K562 (cell line): ENCODE measurements around the gene MANF. TPM values are rescaled to one million over a fixed set of nuclear protein-coding genes. Genes with fewer than 3 reads are reported as not detected.

ENCODE experiments used
- ATAC-seq: fragments of 200-7000 bp; cut with Tn5 transposase; 3 replicates; pipeline ENCODE4 v1.9.1; 2020; ENCODE audit warnings: moderate library complexity
- BruUV-seq: library from RNA; stranded (reverse); fragments of 400-500 nt; replicated peaks from 2 replicates; lab custom pipeline; 2021; lab: Mats Ljungman, UMichigan
- CTCF ChIA-PET: fragments of 300-600 bp; formaldehyde crosslinking; extraction: SDS; loops from one replicate; lab custom pipeline; 2021; ENCODE audit warnings: low intra/inter-chr PET ratio; lab: Yijun Ruan, JAX
- POLR2A ChIA-PET: fragments of 300-600, 350-650 bp; sonication (Branson Sonifier 250); formaldehyde crosslinking; extraction: SDS; loops from one replicate; lab custom pipeline; 2021; ENCODE audit warnings: antibody characterized with exemption, inconsistent platforms; lab: Yijun Ruan, JAX
- DNase-seq, 4 experiments: peaks; one replicate each; pipeline versions ENCODE4 v3.0.0 to v3.0.0-alpha.2; 2011 to 2018; ENCODE audit warnings: low spot score in 3 of 4, mixed read lengths in 3 of 4; ENCODE audit errors: extremely low read depth in 1 of 4
- FAIRE-seq: peaks from 2 replicates; lab custom pipeline; 2011; peaks lifted over from hg19 to GRCh38; lab: Jason Lieb, UNC
- H2AFZ ChIP-seq: 2 replicates; pipeline ENCODE4 v1.6.0; 2011; ENCODE audit warnings: low read depth, low read length, control low read depth, inconsistent platforms
- H3K27ac ChIP-seq: fragments of 200-600 bp; 3 replicates; pipeline ENCODE4 v1.8.0; 2011; ENCODE audit warnings: low read depth, mild to moderate bottlenecking, control low read depth, inconsistent platforms, low read length, moderate library complexity, mixed read lengths; ENCODE audit errors: extremely low read depth
- H3K27me3 ChIP-seq, 2 experiments: fragments of 300-600 bp in 1 of 2; 2 replicates in 1 of 2; 3 replicates in 1 of 2; pipeline versions ENCODE4 v1.6.0 to v1.8.0; 2011; ENCODE audit warnings: inconsistent platforms in 2 of 2, low read length in 2 of 2, mild to moderate bottlenecking in 1 of 2, mixed read lengths in 1 of 2, moderate library complexity in 1 of 2; ENCODE audit not compliant: control insufficient read depth in 2 of 2, insufficient read depth in 2 of 2
- H3K36me3 ChIP-seq: fragments of 300-600 bp; 3 replicates; pipeline ENCODE4 v1.8.0; 2011; ENCODE audit warnings: mild to moderate bottlenecking, low read length, inconsistent platforms; ENCODE audit not compliant: control insufficient read depth, insufficient read depth
- H3K4me1 ChIP-seq, 2 experiments: fragments of 200-600 bp in 1 of 2; replicated peaks in 1 of 2; 2 replicates in 1 of 2; 3 replicates in 1 of 2; pipeline versions ENCODE4 v1.5.1 to v1.8.0; 2011; ENCODE audit warnings: inconsistent platforms in 2 of 2, low read length in 2 of 2, mild to moderate bottlenecking in 1 of 2, mixed read lengths in 1 of 2, moderate library complexity in 1 of 2; ENCODE audit not compliant: control insufficient read depth in 2 of 2, insufficient read depth in 2 of 2
- H3K4me2 ChIP-seq: 2 replicates; pipeline ENCODE4 v1.6.1; 2011; ENCODE audit warnings: low read length, control low read depth, inconsistent platforms, mixed read lengths; ENCODE audit not compliant: insufficient read depth
- H3K4me3 ChIP-seq: fragments of 200-600 bp; sonication (generic), shearing (Covaris generic); 2 replicates; pipeline ENCODE4 v1.5.1; 2016; ENCODE audit warnings: control low read depth, inconsistent platforms
- H3K79me2 ChIP-seq: fragments of 200-600 bp; 3 replicates; pipeline ENCODE4 v1.8.0; 2011; ENCODE audit warnings: low read length, inconsistent platforms; ENCODE audit not compliant: control insufficient read depth, insufficient read depth
- H3K9ac ChIP-seq, 2 experiments: 2 replicates each; pipeline versions ENCODE4 v1.6.0 to v1.6.1; 2011; ENCODE audit warnings: low read depth in 2 of 2, low read length in 2 of 2, control low read depth in 1 of 2, inconsistent platforms in 1 of 2, mild to moderate bottlenecking in 1 of 2, mixed read lengths in 1 of 2; ENCODE audit not compliant: insufficient read depth in 1 of 2
- H3K9me1 ChIP-seq: one replicate; pipeline ENCODE4 v1.6.0; 2011; ENCODE audit warnings: inconsistent platforms, mild to moderate bottlenecking, low read length, moderate library complexity; ENCODE audit not compliant: control insufficient read depth, insufficient read depth
- H3K9me3 ChIP-seq: replicated peaks from 2 replicates; pipeline ENCODE4 v1.5.1; 2011; ENCODE audit warnings: low read depth, low read length, inconsistent platforms; ENCODE audit not compliant: control insufficient read depth, insufficient read depth
- H4K20me1 ChIP-seq: replicated peaks from 2 replicates; pipeline ENCODE4 v1.6.1; 2011; ENCODE audit warnings: low read length, inconsistent platforms, mixed read lengths; ENCODE audit not compliant: control insufficient read depth, insufficient read depth
- BACH1 ChIP-seq: fragments of 200-800 bp; sonication (Bioruptor generic); IDR thresholded peaks from 2 replicates; pipeline ENCODE4 v1.6.1; 2016; ENCODE audit warnings: missing genetic modification characterization, missing compliant biosample characterization
- CBX3 ChIP-seq, 2 experiments: IDR thresholded peaks; 1 replicate in 1 of 2; 2 replicates in 1 of 2; pipeline ENCODE4 v1.6.1; 2012; ENCODE audit warnings: inconsistent platforms in 2 of 2, low read length in 2 of 2, borderline replicate concordance in 1 of 2, control low read depth in 1 of 2
- CCNT2 ChIP-seq: IDR thresholded peaks from 2 replicates; pipeline ENCODE4 v1.6.1; 2011; ENCODE audit warnings: borderline replicate concordance, low read depth, mild to moderate bottlenecking, moderate library complexity, mixed read lengths, low read length; ENCODE audit not compliant: insufficient read length; ENCODE audit errors: extremely low read depth
- DDX20 ChIP-seq: fragments of 450-650 bp; IDR thresholded peaks from 2 replicates; pipeline ENCODE4 v1.6.1; 2016; ENCODE audit warnings: missing genetic modification characterization, low read depth, mild to moderate bottlenecking, missing compliant biosample characterization, moderate library complexity
- KAT8 ChIP-seq: fragments of 450-650 bp; IDR thresholded peaks from 2 replicates; pipeline ENCODE4 v1.6.1; 2016; ENCODE audit warnings: low read depth, mild to moderate bottlenecking
- MIER1 ChIP-seq: fragments of 450-650 bp; IDR thresholded peaks from 2 replicates; pipeline ENCODE4 v1.6.1; 2016; ENCODE audit warnings: antibody characterized with exemption, mild to moderate bottlenecking, low read depth
- NCOA4 ChIP-seq: fragments of 450-650 bp; IDR thresholded peaks from 2 replicates; pipeline ENCODE4 v1.6.1; 2018; ENCODE audit warnings: mild to moderate bottlenecking; ENCODE audit not compliant: partially characterized antibody
- SMARCE1 ChIP-seq: fragments of 450-650 bp; IDR thresholded peaks from 2 replicates; pipeline ENCODE4 v1.7.1; 2016; ENCODE audit warnings: mild to moderate bottlenecking
- SREBF1 ChIP-seq: fragments of 150-350 bp; IDR thresholded peaks from 2 replicates; pipeline ENCODE4 v1.6.1; 2014; ENCODE audit warnings: antibody characterized with exemption, low read depth, low read length, borderline replicate concordance
- SRSF3 ChIP-seq: fragments of 200-400 bp; formaldehyde crosslinking; IDR thresholded peaks from 2 replicates; pipeline ENCODE4 v1.6.1; 2016; ENCODE audit warnings: mild to moderate bottlenecking, low read length, moderate library complexity; ENCODE audit not compliant: insufficient read depth
- STAT5B ChIP-seq: fragments of 250-450 bp; sonication (Bioruptor Pico); IDR thresholded peaks from 2 replicates; pipeline ENCODE4 v1.8.0; 2021; ENCODE audit warnings: mild to moderate bottlenecking, inconsistent platforms
- ZEB2 ChIP-seq: fragments of 450-650 bp; IDR thresholded peaks from 2 replicates; pipeline ENCODE4 v1.6.1; 2016
- ZNF140 ChIP-seq: fragments of 250-450 bp; sonication (Bioruptor Pico); IDR thresholded peaks from 2 replicates; pipeline ENCODE4 v1.8.0; 2021; ENCODE audit warnings: moderate library complexity, mild to moderate bottlenecking, inconsistent platforms
- ZNF253 ChIP-seq: fragments of 250-450 bp; sonication (Bioruptor Pico); conservative IDR thresholded peaks from 2 replicates; pipeline ENCODE4 v1.6.1; 2021; ENCODE audit warnings: mild to moderate bottlenecking
- ZNF445 ChIP-seq: fragments of 250-450 bp; sonication (Bioruptor Pico); IDR thresholded peaks from 2 replicates; pipeline ENCODE4 v1.4.0; 2020; ENCODE audit warnings: low read depth, mild to moderate bottlenecking, moderate library complexity
- WGBS: fragments of 100-300 bp; shearing (Covaris generic); methylation state at CpG from one replicate; pipeline ENCODE4 v1.1.6; 2016; ENCODE audit warnings: low coverage, mixed read lengths; ENCODE audit not compliant: insufficient coverage; ENCODE audit errors: missing lambda C conversion rate; 5-methylcytosine and 5-hydroxymethylcytosine counted together
- in situ Hi-C: fragments of 300-500 bp; cut with MboI; formaldehyde crosslinking; loops from 4 replicates; pipeline ENCODE4 v1.15.0; 2018; ENCODE audit warnings: inconsistent platforms, mixed read lengths
- intact Hi-C: fragments of 100-400 bp; cut with micrococcal nuclease; formaldehyde crosslinking; loops from 2 replicates; pipeline ENCODE4 v1.14.2; 2022
- polyA plus RNA-seq, 8 experiments: library from polyadenylated mRNA; depleted of rRNA in 4 of 8; stranded (reverse) in 5 of 8; unstranded in 3 of 8; fragments of >200 nt; fragmentation: Nextera tagmentation in 2 of 8; fragmentation: Illumina TruSeq in 1 of 8; extraction: Ambion mirVana in 2 of 8; extraction: Trizol in 1 of 8; gene quantifications; 2 replicates each; pipeline versions ENCODE4 v1.2.1 to v1.2.3, GENCODE V29; 2011 to 2014; ENCODE audit warnings: inconsistent platforms in 1 of 8, missing spikeins in 1 of 8
- total RNA-seq, 7 experiments: library from RNA; depleted of rRNA in 6 of 7; stranded (reverse); fragments of >200 nt in 6 of 7; fragmentation: Illumina TruSeq in 2 of 7; extraction: Trizol in 2 of 7; gene quantifications; 2 replicates each; pipeline versions ENCODE4 v1.2.1 to v1.2.3, GENCODE V29; 2011 to 2021; ENCODE audit warnings: low replicate concordance in 1 of 7
- TF ChIP-seq, protein P1 (sequence below): fragments of 250-450 bp; sonication (Bioruptor Pico); IDR thresholded peaks from 2 replicates; pipeline ENCODE4 v1.8.0; 2022; ENCODE audit warnings: inconsistent platforms, mild to moderate bottlenecking, moderate library complexity, borderline replicate concordance
- TF ChIP-seq, protein P2 (sequence below): sonication (generic); formaldehyde crosslinking; IDR thresholded peaks from 2 replicates; pipeline ENCODE4 v1.9.0; 2022; ENCODE audit warnings: mild to moderate bottlenecking, missing genetic modification reagents

The MANF gene
- total and polyA plus RNA-seq, 9 of the 15 experiments (the other 6 are each of a cell fraction or from before 2014, with no cell fraction given): 6.5 to 52.7 (median 42.3) TPM

DNA sequence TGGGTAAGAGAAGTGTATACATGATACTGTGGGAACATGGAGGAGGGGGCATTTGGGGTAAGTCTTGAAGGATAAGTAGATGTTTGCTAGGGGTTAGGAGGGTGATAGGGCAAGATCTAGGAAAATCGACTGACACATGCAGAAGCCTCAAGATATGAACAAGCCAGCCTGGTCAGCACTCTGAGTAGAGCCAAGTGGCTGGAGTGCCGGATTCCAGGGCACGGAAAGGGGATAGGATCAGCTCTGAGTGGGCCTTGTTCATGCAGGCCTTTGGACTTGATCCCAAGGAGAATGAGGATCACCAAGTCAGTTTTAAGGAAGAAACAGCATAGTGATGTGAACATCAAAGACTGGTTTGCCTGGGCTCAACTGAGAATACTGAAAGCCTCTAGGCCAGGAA is 24.3 kb upstream of the MANF start:
- in situ Hi-C loops (no loop called here), intact Hi-C loops (no loop called here)
- peaks cover 0 to 12% of the 10 kb centered on the region in 2 experiments; a peak in 2 of 5 replicates for H3K27me3 ChIP-seq
- no peak for ATAC-seq
- BruUV-seq: no TSS peak
- POLR2A ChIA-PET: no interaction called here
- WGBS: 0% methylated on average over 3 of the region's 3 CpGs
- CTCF ChIA-PET: no interaction called here
- no peaks in the 10 kb centered on the region for H3K9me3 ChIP-seq
- no peak overlapping the region for H3K4me3 ChIP-seq
- H3K4me1 ChIP-seq: no peaks in the 10 kb centered on the region
- H2AFZ ChIP-seq: no peak overlapping the region
- no peaks in the 10 kb centered on the region for H4K20me1 ChIP-seq
- H3K79me2 ChIP-seq: no peaks in the 10 kb centered on the region
- TF ChIP-seq MIER1 (no peak), KAT8 (no peak), ZNF140 (CRISPR knock-in tag) (no peak)
- TF ChIP-seq, protein P1, sequence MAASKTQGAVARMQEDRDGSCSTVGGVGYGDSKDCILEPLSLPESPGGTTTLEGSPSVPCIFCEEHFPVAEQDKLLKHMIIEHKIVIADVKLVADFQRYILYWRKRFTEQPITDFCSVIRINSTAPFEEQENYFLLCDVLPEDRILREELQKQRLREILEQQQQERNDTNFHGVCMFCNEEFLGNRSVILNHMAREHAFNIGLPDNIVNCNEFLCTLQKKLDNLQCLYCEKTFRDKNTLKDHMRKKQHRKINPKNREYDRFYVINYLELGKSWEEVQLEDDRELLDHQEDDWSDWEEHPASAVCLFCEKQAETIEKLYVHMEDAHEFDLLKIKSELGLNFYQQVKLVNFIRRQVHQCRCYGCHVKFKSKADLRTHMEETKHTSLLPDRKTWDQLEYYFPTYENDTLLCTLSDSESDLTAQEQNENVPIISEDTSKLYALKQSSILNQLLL (CRISPR knock-in tag): no peak
- H3K36me3 ChIP-seq: no peaks in the 10 kb centered on the region
- no peak overlapping the region for H3K4me2 ChIP-seq
- no peak overlapping the region for H3K9ac ChIP-seq
- DNase-seq: no peak
- no peaks in the 10 kb centered on the region for H3K9me1 ChIP-seq
- no peak overlapping the region for H3K27ac ChIP-seq
- FAIRE-seq: no peak

DNA sequence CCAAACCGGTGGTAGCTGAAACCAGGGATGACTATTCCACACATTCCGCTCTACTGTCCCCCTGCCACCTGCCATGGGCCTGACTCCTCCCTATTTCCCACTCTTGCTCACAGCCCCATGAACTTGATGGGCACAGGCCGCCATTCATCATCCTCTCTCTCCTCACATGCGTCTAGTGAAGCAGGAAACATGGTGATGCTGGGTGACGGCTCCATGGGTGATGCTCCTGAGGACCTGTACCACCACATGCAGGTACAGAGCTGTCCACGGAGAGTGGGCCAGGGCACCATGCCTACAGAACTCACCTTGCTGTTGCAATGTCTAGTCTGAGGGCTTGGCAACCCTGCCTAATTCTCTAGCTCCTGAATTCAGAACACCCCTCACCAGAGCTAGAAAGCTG is 23.3 kb upstream of the MANF start:
- H3K4me3 ChIP-seq: no peak overlapping the region
- no TSS peak for BruUV-seq
- ChIA-PET CTCF (no interaction called here), POLR2A (interaction anchor here (0.6 to 0.7 kb wide), 2 partner anchors 8 to 19 kb away, joined by 3 read pairs; no protein-coding TSS in a partner anchor)
- in situ Hi-C loops: no loop called here
- no peak overlapping the region for H2AFZ ChIP-seq
- ATAC-seq (no peak), FAIRE-seq (no peak), DNase-seq (no peak)
- no peaks in the 10 kb centered on the region for H3K36me3 ChIP-seq
- no peak overlapping the region for H3K27ac ChIP-seq
- no peak overlapping the region for H3K4me2 ChIP-seq
- 0% methylated on average over 6 of the region's 6 CpGs for WGBS
- no peak overlapping the region for H3K9ac ChIP-seq
- H3K9me3 ChIP-seq: no peaks in the 10 kb centered on the region
- no peaks in the 10 kb centered on the region for H3K4me1 ChIP-seq
- no peaks in the 10 kb centered on the region for H3K79me2 ChIP-seq
- intact Hi-C loops: no loop called here
- peaks cover 0 to 12% of the 10 kb centered on the region in 2 experiments; a peak in 2 of 5 replicates for H3K27me3 ChIP-seq
- no peaks in the 10 kb centered on the region for H4K20me1 ChIP-seq
- H3K9me1 ChIP-seq: no peaks in the 10 kb centered on the region
- no peak for TF ChIP-seq ZNF253 (CRISPR knock-in tag)
- TF ChIP-seq NCOA4: no peak
- TF ChIP-seq, protein P2, sequence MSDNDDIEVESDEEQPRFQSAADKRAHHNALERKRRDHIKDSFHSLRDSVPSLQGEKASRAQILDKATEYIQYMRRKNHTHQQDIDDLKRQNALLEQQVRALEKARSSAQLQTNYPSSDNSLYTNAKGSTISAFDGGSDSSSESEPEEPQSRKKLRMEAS (CRISPR knock-in tag): no peak
- no peak for TF ChIP-seq STAT5B (CRISPR knock-in tag)
- TF ChIP-seq BACH1 (tag): no peak
- no peak for TF ChIP-seq SRSF3
- TF ChIP-seq SREBF1: no peak
- no peak for TF ChIP-seq CBX3 (IDR thresholded peaks at IDR 0.05; ENCODE audit: borderline replicate concordance in 1 of 2, low read length in 2 of 2)
- no peak for TF ChIP-seq ZNF445 (CRISPR knock-in tag)
- TF ChIP-seq ZEB2: no peak
- TF ChIP-seq MIER1: no peak
- TF ChIP-seq CCNT2: no peak
- TF ChIP-seq DDX20 (tag): no peak
- no peak for TF ChIP-seq SMARCE1
